Measurements from ENCODE around the gene DNAJC4. TPM values are rescaled to one million over a fixed set of nuclear protein-coding genes. Genes with fewer than 3 reads are reported as not detected.

The DNAJC4 gene
- total RNA-seq, 2 experiments from 2014 or later, result 14.1 to 42.4 TPM

- Histone ChIP-seq H4K20me1 (ENCODE audit: insufficient read depth, low read length) (no peaks in the 10 kb centered on the region), H3K4me2 (ENCODE audit: low read length) (peak overlapping the region; percentile 81), H3K9me3 (ENCODE audit: low read length) (no peaks in the 10 kb centered on the region), H3K36me3 (ENCODE audit: insufficient read depth, low read length) (peaks cover 29% of the 10 kb centered on the region), H3K4me1 (ENCODE audit: insufficient read depth, low read length, poor library complexity, severe bottlenecking) (peaks cover 51% of the 10 kb centered on the region), H2AFZ (ENCODE audit: low read length) (no peak overlapping the region), H3K27ac (ENCODE audit: low read depth, low read length, poor library complexity, severe bottlenecking) (peak overlapping the region; percentile 69), H3K9me2 (ENCODE audit: insufficient read depth, low read length) (no peaks in the 10 kb centered on the region), H3K4me3 (ENCODE audit: low read depth, low read length, poor library complexity, severe bottlenecking) (peak overlapping the region; percentile 88), H3K79me2 (ENCODE audit: insufficient read depth, low read depth, low read length) (peaks cover 28% of the 10 kb centered on the region)
- intact Hi-C loops (cut with micrococcal nuclease; ENCODE audit: unreplicated experiment), result no loop called here
- ChIA-PET CTCF (ENCODE audit: unreplicated experiment) (interaction anchor here (0.7 to 1.4 kb wide), 2 partner anchors 13 to 73 kb away, joined by 3 read pairs; partner anchors contain the start of genes PRDX5 and TRMT112), POLR2A (interaction anchor here (0.6 to 2.0 kb wide), 6 partner anchors 15 to 40 kb away, joined by 3 to 8 read pairs (median 4); partner anchors contain the start of genes DNAJC4, FERMT3, NUDT22 and TRPT1)
- no TSS peak for BruUV-seq (replicated peaks)
- no peak for DNase-seq (ENCODE audit: low spot score)
- TF ChIP-seq EZH2phosphoT487 (IDR thresholded peaks at IDR 0.05; ENCODE audit: borderline replicate concordance, low read depth, low read length) (no peak), CTCF (conservative IDR thresholded peaks at IDR 0.05; ENCODE audit: low read length) (no peak)
Observed at GRCh38 chr11:64244966-64245365, 14.6 kb downstream of the DNAJC4 start.

- peaks cover 29% of the 10 kb centered on the region for H3K36me3 ChIP-seq (ENCODE audit: insufficient read depth, low read length)
- POLR2A ChIA-PET, result interaction anchor here (0.6 to 2.0 kb wide), 6 partner anchors 15 to 41 kb away, joined by 3 to 8 read pairs (median 4); partner anchors contain the start of genes DNAJC4, FERMT3, NUDT22 and TRPT1
- H3K9me3 ChIP-seq (ENCODE audit: low read length), result no peaks in the 10 kb centered on the region
- CTCF ChIA-PET (ENCODE audit: unreplicated experiment), result interaction anchor here (0.7 to 1.4 kb wide), 3 partner anchors 13 to 72 kb away, joined by 3 read pairs; partner anchors contain the start of genes PRDX5 and TRMT112
- no peaks in the 10 kb centered on the region for H4K20me1 ChIP-seq (ENCODE audit: insufficient read depth, low read length)
- TF ChIP-seq CTCF (conservative IDR thresholded peaks at IDR 0.05; ENCODE audit: low read length) (no peak), EZH2phosphoT487 (IDR thresholded peaks at IDR 0.05; ENCODE audit: borderline replicate concordance, low read depth, low read length) (no peak)
- peak overlapping the region; percentile 69 for H3K27ac ChIP-seq (ENCODE audit: low read depth, low read length, poor library complexity, severe bottlenecking)
- H2AFZ ChIP-seq (ENCODE audit: low read length), result no peak overlapping the region
- peaks cover 28% of the 10 kb centered on the region for H3K79me2 ChIP-seq (ENCODE audit: insufficient read depth, low read depth, low read length)
- H3K9me2 ChIP-seq (ENCODE audit: insufficient read depth, low read length), result no peaks in the 10 kb centered on the region
- H3K4me3 ChIP-seq (ENCODE audit: low read depth, low read length, poor library complexity, severe bottlenecking), result peak overlapping the region; percentile 88
- H3K4me2 ChIP-seq (ENCODE audit: low read length), result peak overlapping the region; percentile 81
- no TSS peak for BruUV-seq (replicated peaks)
- peak; percentile 57 for DNase-seq (ENCODE audit: low spot score)
- H3K4me1 ChIP-seq (ENCODE audit: insufficient read depth, low read length, poor library complexity, severe bottlenecking), result peaks cover 51% of the 10 kb centered on the region
- intact Hi-C loops (cut with micrococcal nuclease; ENCODE audit: unreplicated experiment), result no loop called here
Observed at GRCh38 chr11:64245401-64245796, 15.1 kb downstream of the DNAJC4 start.
